Measurements from ENCODE around the gene ATG10.
"Not testable (repeated sequence)": the region's sequence is repeated elsewhere in the genome, so short reads cannot be mapped to it uniquely, and the experiment has no call there.

ATG10 gene

GRCh38 chr5:82054004-82054710 is 82.3 kb downstream of the ATG10 start:
- DNase-seq (ENCODE audit: low spot score): no peak

DNA sequence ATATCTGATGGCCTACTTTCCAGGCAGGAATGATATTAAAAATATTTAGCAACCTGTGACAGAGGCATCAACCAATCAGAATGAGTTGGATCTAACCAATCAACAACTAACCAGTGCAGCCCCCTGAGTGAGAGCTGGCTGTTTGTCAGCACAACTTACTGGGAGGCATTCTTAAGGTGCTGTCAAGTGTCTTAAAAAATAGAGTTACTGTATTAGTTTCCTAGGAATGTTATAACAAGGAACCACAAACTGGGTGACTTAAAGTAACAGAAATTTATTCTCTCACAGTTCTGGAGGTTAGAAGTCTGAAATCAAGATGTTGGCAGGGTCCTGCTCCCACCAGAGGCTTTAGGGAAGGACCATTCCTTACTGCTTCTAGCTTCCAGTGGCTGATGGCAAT is 85.2 kb downstream of the ATG10 start:
- DNase-seq (ENCODE audit: low spot score): no peak

GRCh38 chr5:82058710-82059109 is 86.9 kb downstream of the ATG10 start:
- peak; percentile 7 for DNase-seq (ENCODE audit: low spot score)

DNA sequence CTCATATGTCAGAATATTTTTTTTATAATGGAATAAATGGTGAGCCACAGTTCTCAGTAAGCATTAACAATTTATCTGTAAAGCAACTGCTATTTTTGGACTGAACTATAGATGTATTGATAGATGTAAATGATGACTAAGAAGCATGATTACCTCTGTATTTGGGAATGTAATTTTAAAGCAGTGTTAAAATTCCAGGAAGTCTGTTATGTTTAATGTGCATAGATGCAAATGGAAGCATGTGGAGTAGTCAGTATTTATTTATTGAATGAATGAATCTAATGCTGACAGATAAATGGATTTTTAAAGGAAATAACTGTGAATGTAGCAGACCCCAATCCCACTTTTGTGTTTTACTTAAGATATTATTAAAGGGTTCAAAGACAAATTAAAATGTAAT is 95.0 kb downstream of the ATG10 start:
- no peak for DNase-seq (ENCODE audit: low spot score)

- DNase-seq (ENCODE audit: low spot score): not testable (repeated sequence)
Observed at GRCh38 chr5:82068042-82068441, 96.2 kb downstream of the ATG10 start.

- DNase-seq (ENCODE audit: low spot score): no peak
Observed at GRCh38 chr5:82068723-82069122, 96.9 kb downstream of the ATG10 start.

GRCh38 chr5:82072138-82072537 is 100.3 kb downstream of the ATG10 start:
- DNase-seq (ENCODE audit: low spot score): no peak

DNA sequence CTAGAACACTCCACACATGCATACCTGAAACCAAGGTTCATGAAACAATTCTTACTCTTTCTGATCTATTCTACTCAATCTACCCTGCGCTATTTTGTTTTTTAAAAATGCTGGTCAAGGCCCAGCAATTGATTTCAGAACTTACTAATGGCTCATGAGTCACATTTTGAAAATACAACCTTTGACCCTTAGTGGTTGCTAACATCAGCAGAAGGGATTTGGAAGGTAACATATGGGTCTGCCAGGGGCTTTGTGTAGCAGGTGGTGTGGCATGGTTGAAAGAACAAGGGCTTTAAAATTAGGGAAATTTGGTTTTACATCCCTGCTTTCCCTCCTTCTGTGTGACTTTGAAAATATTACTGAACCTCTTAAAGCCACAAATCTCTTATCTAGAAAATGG is 101.4 kb downstream of the ATG10 start:
- no peak for DNase-seq (ENCODE audit: low spot score)

DNA sequence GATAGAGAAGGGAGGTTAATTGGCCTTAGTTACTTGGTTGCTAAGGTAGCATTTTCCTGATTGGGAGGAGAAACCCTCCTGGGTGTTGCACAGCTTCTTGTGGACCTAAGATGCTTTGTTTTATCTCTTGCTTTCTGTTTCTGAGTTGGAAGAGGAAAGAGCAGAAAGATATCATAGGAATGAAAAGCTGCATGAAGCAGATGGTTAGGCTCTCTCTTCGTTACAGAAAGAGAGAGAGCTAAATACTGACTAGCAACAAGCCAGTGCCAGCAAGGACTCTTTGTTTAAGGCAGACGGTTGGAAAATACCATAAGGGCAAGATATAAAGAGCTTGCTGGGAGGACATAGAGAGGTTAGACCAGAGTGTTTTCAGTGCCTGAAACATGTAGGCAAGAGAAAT is 103.1 kb downstream of the ATG10 start:
- no peak for DNase-seq (ENCODE audit: low spot score)

GRCh38 chr5:82077496-82077895 is 105.7 kb downstream of the ATG10 start:
- no peak for DNase-seq (ENCODE audit: low spot score)

- no peak for DNase-seq (ENCODE audit: low spot score)
Observed at GRCh38 chr5:82091617-82092016, 119.8 kb downstream of the ATG10 start.

DNA sequence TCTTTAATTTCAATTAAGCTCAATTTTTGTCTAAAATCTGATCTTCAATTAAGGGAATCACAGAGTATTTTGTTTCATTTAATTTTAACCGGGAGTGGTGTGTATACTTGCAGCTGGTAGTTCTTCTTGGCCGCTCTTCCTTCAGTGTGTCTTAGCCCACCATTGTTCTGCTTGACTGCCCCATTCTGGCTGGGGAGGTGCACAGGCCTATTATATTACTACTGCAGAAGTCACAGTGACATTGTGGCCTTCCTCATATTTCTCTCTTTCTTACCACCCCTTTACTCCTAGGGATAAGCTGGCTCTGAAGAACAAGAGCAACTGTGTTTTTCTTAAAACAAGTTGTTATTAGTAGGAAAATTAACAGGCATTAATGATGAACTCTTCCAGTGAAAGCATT is 123.7 kb downstream of the ATG10 start:
- DNase-seq (ENCODE audit: low spot score): no peak

- DNase-seq (ENCODE audit: low spot score): no peak
Observed at GRCh38 chr5:82096249-82096648, 124.4 kb downstream of the ATG10 start.

DNA sequence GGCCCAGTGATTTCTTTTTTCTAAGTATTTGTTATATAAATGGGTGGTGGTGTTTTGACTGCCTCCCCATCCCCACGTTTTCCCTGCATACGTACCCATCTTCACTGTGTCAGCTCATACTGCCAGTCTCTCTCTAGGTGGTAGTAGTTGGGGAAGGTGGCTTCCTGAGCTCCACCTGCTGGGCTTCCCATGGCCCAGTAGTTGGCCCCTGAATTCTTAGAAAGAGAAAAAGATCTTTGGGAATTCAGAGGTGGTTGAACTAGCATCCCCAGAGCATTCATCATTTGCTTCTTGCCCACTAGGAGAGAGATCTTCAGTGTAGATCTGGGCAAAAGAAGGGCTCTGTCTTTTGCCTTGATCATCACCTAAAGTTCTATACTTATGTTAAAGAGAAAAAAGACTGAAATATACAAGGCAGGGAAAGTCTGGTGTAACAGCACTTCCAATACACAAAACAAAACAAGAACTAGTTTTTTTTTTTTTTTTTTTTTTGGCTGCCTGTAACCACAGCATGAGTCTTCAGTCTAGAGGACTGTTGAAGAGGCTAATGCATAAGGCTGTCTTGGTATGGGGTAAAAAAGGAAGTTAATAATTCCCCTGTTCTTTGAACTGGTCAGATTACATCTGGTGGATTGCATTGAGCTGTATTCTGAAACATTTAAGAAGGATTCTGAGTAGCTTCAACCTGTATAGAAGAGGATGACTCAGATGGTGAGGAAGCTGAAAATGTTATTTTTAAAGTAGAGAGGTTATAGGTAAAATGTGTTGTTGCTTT is 128.7 kb downstream of the ATG10 start:
- DNase-seq (ENCODE audit: low spot score): no peak

DNA sequence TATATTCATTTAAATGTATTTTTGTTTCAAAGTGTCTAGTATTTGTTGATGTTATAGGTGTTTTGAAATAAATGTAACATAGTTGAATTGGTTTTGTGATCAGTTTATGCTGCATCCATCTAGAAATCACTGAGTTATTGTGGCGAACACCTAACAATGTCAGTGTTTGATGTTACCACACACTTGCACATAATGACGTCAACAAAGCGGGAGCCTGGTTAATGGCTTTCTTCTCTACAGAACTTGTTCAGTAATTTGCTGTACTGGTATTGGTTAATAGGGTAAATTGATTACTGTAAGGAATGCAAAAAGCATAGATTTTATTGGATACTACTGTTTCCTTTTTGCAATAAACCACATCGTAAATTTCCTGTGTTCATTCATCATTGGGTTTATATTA is 133.0 kb downstream of the ATG10 start:
- DNase-seq (ENCODE audit: low spot score): no peak

DNA sequence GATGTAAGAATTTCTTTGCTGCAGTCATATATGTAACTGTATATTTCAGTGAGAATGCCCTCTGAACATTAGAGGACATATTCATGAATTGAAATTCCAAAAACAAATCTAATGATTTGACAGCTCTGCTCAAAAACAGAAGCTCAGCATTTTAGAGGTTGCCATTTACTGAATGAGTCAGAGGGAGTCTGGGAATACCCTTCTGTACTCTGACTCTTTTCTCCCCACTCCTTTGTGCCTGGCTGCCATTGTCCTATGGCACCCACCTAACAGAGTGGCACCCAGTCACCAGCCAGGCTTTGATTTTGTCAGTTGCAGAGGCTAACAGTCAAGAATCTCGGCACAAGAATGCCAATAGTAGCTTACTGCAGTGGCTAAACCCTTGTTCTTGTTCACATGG is 133.6 kb downstream of the ATG10 start:
- DNase-seq (ENCODE audit: low spot score): no peak

DNA sequence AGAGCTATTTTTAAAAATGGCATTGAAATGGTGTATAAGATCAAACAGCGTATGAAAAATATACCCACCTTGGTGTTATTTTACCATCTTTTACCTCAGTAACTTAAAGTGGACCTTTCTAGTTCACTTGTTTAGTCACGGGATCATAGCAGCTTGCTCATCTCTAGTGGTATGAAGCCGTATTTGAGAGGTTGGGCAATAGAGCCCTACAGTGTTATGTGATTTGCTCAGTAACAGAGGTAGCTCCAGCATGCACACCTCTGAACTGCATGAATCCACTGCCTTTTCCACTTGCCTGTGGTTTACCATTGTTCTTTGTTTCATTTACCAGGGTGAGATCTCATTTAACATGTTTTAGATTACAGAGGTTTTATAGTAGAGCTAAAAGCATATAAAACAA is 134.4 kb downstream of the ATG10 start:
- no peak for DNase-seq (ENCODE audit: low spot score)

DNA sequence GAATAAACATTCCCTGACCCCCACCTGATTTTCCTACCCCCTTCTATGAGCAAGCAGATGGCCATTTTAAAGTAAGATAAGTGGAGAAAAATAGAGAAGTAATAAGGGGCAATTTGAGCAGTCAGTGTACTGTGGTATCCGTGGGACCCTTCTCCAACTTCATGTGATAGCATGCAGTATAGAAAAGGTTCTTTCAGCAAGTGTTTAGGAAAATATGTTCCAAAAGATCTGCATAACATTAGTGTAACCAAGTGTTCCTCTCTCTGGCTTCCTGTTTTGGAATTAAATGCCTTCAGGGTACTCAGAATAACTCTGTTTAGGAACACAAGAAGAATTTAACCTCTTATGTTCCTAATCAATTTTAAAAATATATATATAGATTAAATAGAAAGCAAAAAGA is 134.9 kb downstream of the ATG10 start:
- DNase-seq (ENCODE audit: low spot score): no peak

DNA sequence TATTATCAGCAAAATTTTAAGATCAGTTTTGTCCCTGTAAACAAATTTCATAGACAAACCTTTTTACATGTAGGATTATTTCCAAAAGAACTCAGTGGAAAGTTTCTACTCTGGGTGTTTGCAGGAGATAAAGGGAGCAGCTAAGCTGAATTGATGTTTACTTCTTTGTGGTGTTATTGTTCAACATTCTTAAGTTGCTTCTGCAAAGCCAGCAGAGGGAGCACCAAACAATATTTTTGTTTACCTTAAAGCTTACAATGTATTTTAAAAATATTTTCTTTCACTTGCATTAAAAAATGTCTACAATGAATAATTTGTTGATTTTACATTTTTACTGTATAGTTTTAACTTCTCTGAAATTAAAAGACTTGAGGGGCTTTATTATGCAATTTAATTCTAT is 135.4 kb downstream of the ATG10 start:
- no peak for DNase-seq (ENCODE audit: low spot score)

GRCh38 chr5:82109013-82109412 is 137.2 kb downstream of the ATG10 start:
- DNase-seq (ENCODE audit: low spot score): no peak

DNA sequence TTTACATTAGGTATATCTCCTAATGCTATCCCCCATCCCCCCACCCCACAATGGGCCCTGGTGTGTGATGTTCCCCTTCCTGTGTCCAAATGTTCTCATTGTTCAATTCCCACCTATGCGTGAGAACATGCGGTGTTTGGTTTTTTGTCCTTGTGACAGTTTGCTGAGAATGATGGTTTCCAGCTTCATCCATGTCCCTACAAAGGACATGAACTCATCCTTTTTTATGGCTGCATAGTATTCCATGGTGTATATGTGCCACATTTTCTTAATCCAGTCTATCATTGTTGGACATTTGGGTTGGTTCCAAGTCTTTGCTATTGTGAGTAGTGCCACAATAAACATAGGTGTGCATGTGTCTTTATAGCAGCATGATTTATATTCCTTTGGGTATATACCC is 138.1 kb downstream of the ATG10 start:
- not testable (repeated sequence) for DNase-seq (ENCODE audit: low spot score)

GRCh38 chr5:82111191-82111590 is 139.4 kb downstream of the ATG10 start:
- DNase-seq (ENCODE audit: low spot score): no peak

GRCh38 chr5:82115858-82116257 is 144.0 kb downstream of the ATG10 start:
- DNase-seq (ENCODE audit: low spot score): no peak

- DNase-seq (ENCODE audit: low spot score): no peak
Observed at GRCh38 chr5:82119889-82120288, 148.1 kb downstream of the ATG10 start.
